Natural killer cell treated with Interleukin-12 subunit alpha and Interleukin-12 subunit beta and Interleukin-15 and Interleukin-18, amount 100 ng/mL, for 72 hours (primary cell): ENCODE results near the gene YPEL4. TPM values are rescaled to one million over a fixed set of nuclear protein-coding genes. Genes with fewer than 3 reads are reported as not detected.

Experiments used
- ATAC-seq, 2 donors: fragments of 150-1000 bp; cut with Tn5 transposase in 1 of 2; sonication (Bioruptor Pico), chemical (Tn5 transposase) in 1 of 2; 2 replicates each; pipeline ENCODE4 v1.10.0; 2021
- DNase-seq: peaks from one replicate; pipeline ENCODE4 v3.0.0; 2022; ENCODE audit warnings: low spot score
- H3K27ac Mint-ChIP-seq, 2 donors: 1 replicate in 1 of 2; 2 replicates in 1 of 2; pipeline ENCODE4 v1.8.0; 2022; ENCODE audit warnings: mixed read lengths in 2 of 2, mild to moderate bottlenecking in 1 of 2, moderate library complexity in 1 of 2
- H3K27me3 Mint-ChIP-seq, 2 donors: 1 replicate in 1 of 2; 2 replicates in 1 of 2; pipeline ENCODE4 v1.8.0; 2022; ENCODE audit warnings: mixed read lengths in 2 of 2
- H3K36me3 Mint-ChIP-seq: one replicate; pipeline ENCODE4 v1.8.0; 2022; ENCODE audit warnings: mixed read lengths
- H3K4me1 Mint-ChIP-seq, 2 donors: 1 replicate in 1 of 2; 2 replicates in 1 of 2; pipeline ENCODE4 v1.8.0; 2022; ENCODE audit warnings: low read depth in 2 of 2, mixed read lengths in 2 of 2, mild to moderate bottlenecking in 1 of 2
- H3K4me3 Mint-ChIP-seq: one replicate; pipeline ENCODE4 v1.8.0; 2022; ENCODE audit warnings: mixed read lengths
- H3K9me3 Mint-ChIP-seq: 2 replicates; pipeline ENCODE4 v1.8.0; 2022; ENCODE audit warnings: mixed read lengths
- total RNA-seq, 2 donors: library from RNA; stranded (reverse); gene quantifications; one replicate each; pipeline ENCODE4 v1.2.3, GENCODE V29; 2022

Gene YPEL4
- total RNA-seq, 2 donors from 2014 or later: not detected

- Mint-ChIP-seq H3K36me3 (no peaks in the 10 kb centered on the region), H3K9me3 (no peaks in the 10 kb centered on the region), H3K4me1 (no peaks in the 10 kb centered on the region), H3K27me3 (peaks cover 7 to 10% of the 10 kb centered on the region in 2 donors), H3K4me3 (no peak overlapping the region), H3K27ac (no peak overlapping the region)
- DNase-seq: no peak
- no peak for ATAC-seq
These were observed 45.2 kb downstream of the YPEL4 start for GRCh38 chr11:57604296-57605027.

GRCh38 chr11:57601297-57601696 lies 48.4 kb downstream of the YPEL4 start:
- DNase-seq (no peak), ATAC-seq (no peak)
- Mint-ChIP-seq H3K27me3 (peaks cover 22 to 24% of the 10 kb centered on the region in 2 donors), H3K4me1 (peaks cover 0 to 3% of the 10 kb centered on the region in 2 donors), H3K36me3 (no peaks in the 10 kb centered on the region), H3K9me3 (no peaks in the 10 kb centered on the region), H3K4me3 (no peak overlapping the region), H3K27ac (no peak overlapping the region)

GRCh38 chr11:57599381-57599780 lies 50.3 kb downstream of the YPEL4 start:
- ATAC-seq (no peak), DNase-seq (no peak)
- Mint-ChIP-seq H3K4me1 (peaks cover 0 to 3% of the 10 kb centered on the region in 2 donors), H3K9me3 (no peaks in the 10 kb centered on the region), H3K27me3 (peaks cover 25 to 33% of the 10 kb centered on the region in 2 donors), H3K27ac (no peak overlapping the region), H3K4me3 (no peak overlapping the region), H3K36me3 (no peaks in the 10 kb centered on the region)

GRCh38 chr11:57598831-57599155 lies 50.9 kb downstream of the YPEL4 start:
- H3K4me1 Mint-ChIP-seq: peaks cover 0 to 3% of the 10 kb centered on the region in 2 donors
- no peaks in the 10 kb centered on the region for H3K36me3 Mint-ChIP-seq
- ATAC-seq: no peak
- no peaks in the 10 kb centered on the region for H3K9me3 Mint-ChIP-seq
- no peak overlapping the region for H3K4me3 Mint-ChIP-seq
- H3K27me3 Mint-ChIP-seq: peaks cover 25 to 39% of the 10 kb centered on the region in 2 donors
- H3K27ac Mint-ChIP-seq: no peak overlapping the region
- no peak for DNase-seq

DNA sequence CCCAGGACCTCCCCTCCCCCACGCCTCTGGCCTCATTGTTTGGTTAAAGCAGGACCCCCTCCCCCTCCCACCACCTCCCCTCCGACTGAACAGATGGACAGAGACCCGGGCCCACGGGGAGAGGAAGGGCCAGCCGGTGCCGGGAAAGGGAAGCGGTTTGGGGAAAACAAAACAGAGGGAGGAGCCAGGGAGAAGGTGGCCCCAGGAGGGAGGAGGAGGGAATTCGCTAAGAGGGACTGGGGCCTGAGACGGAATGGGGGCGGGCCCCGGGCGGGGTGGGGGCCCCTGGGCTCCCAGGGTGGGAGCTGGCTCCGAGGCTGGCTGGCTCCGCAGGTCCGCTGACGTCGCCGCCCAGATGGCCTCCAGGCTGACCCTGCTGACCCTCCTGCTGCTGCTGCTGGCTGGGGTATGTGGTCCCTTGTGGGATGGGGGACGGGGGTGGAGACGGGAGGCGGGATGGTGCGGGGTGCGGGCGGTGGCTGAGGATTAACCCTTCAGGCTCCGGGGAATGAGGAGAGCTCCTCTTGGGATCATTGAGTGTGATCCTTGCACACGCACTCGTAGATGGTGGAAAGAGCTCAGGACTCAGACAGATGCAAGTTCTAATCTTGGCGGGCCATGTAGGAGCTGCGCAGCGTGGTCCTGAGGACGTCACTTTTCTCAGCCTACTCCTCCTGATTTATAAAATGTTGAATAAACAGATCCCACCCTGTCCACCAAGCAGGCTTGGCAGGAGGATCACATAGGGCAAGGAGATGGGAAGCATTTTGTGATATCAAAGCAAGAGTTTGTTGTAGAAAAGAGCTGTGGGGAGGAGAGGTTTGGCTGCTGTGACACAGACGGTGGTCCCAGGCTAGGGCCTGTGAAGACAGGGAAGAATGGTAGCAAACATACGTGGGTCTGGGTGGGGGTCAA lies 51.5 kb downstream of the YPEL4 start:
- H3K4me3 Mint-ChIP-seq: peak overlapping the region; percentile 22
- H3K36me3 Mint-ChIP-seq: no peaks in the 10 kb centered on the region
- ATAC-seq (peak in 1 of 2 donors; percentile 33), DNase-seq (no peak)
- peaks cover 25 to 39% of the 10 kb centered on the region in 2 donors for H3K27me3 Mint-ChIP-seq
- peaks cover 0 to 3% of the 10 kb centered on the region in 2 donors for H3K4me1 Mint-ChIP-seq
- no peaks in the 10 kb centered on the region for H3K9me3 Mint-ChIP-seq
- no peak overlapping the region for H3K27ac Mint-ChIP-seq

- ATAC-seq (no peak), DNase-seq (no peak)
- peak within 1 kb of the TSS; percentile 22 for H3K4me3 Mint-ChIP-seq
- peaks cover 25 to 39% of the 10 kb centered on the region in 2 donors for H3K27me3 Mint-ChIP-seq
- peaks cover 0 to 3% of the 10 kb centered on the region in 2 donors for H3K4me1 Mint-ChIP-seq
- H3K36me3 Mint-ChIP-seq: no peaks in the 10 kb centered on the region
- no peak within 1 kb of the TSS for H3K27ac Mint-ChIP-seq
- H3K9me3 Mint-ChIP-seq: no peaks in the 10 kb centered on the region
These were observed 52.2 kb downstream of the YPEL4 start, which contains the start of gene SERPING1 for GRCh38 chr11:57597461-57597915. TSS of gene SERPING1 (plus strand) at chr11:57597685. CDS start at chr11:57598271, 586 bp downstream.

GRCh38 chr11:57596266-57596885 lies 53.3 kb downstream of the YPEL4 start:
- Mint-ChIP-seq H3K4me1 (peaks cover 0 to 3% of the 10 kb centered on the region in 2 donors), H3K4me3 (no peak overlapping the region), H3K27me3 (peaks cover 25 to 39% of the 10 kb centered on the region in 2 donors)

More at GRCh38 chr11:57596266-57596885, 53.3 kb downstream of the YPEL4 start:
- ATAC-seq (no peak), DNase-seq (no peak)
- Mint-ChIP-seq H3K9me3 (no peaks in the 10 kb centered on the region), H3K27ac (no peak overlapping the region), H3K36me3 (no peaks in the 10 kb centered on the region)

Other genes with a start within 250 kb of the YPEL4 start
- 100 to 1,000 TPM in 1 of 2 donors, 10 to 100 TPM in 1; 86.9 to 308 TPM for gene SLC43A3, start 222.8 kb downstream of the YPEL4 start, total RNA-seq
- not detected for gene RTN4RL2, start 189.4 kb downstream of the YPEL4 start, total RNA-seq
- 10 to 100 TPM in 1 of 2 donors, 1 to 10 TPM in 1; 4.2 to 16.5 TPM for gene SLC43A1, start 134.2 kb downstream of the YPEL4 start, total RNA-seq
- 100 to 1,000 TPM in 1 of 2 donors, 10 to 100 TPM in 1; 77.6 to 131 TPM for gene TIMM10, start 119.2 kb downstream of the YPEL4 start, total RNA-seq
- not detected for gene SMTNL1, start 112.3 kb downstream of the YPEL4 start, total RNA-seq
- 100 to 1,000 TPM in 1 of 2 donors, 10 to 100 TPM in 1; 87.8 to 101 TPM for gene UBE2L6, start 82.2 kb downstream of the YPEL4 start, total RNA-seq
- not detected for gene SERPING1, start 52.2 kb downstream of the YPEL4 start, total RNA-seq
- gene CLP1, start 7.8 kb upstream of the YPEL4 start, total RNA-seq: 10 to 100 TPM; 16.5 to 23.0 TPM
- gene ZDHHC5, start 18.2 kb upstream of the YPEL4 start, total RNA-seq: 10 to 100 TPM; 66.2 to 91.9 TPM
- gene MED19, start 62.3 kb upstream of the YPEL4 start, total RNA-seq: 10 to 100 TPM in 1 of 2 donors, 1 to 10 TPM in 1; 7.0 to 17.0 TPM
- 10 to 100 TPM; 77.3 to 96.9 TPM for gene TMX2, start 62.7 kb upstream of the YPEL4 start, total RNA-seq
- 100 to 1,000 TPM; 141 to 178 TPM for gene SELENOH, start 91.6 kb upstream of the YPEL4 start, total RNA-seq
- not detected for gene BTBD18, start 101.9 kb upstream of the YPEL4 start, total RNA-seq
- 10 to 100 TPM in 1 of 2 donors, 1 to 10 TPM in 1; 9.2 to 10.6 TPM for gene CTNND1, start 111.9 kb upstream of the YPEL4 start, total RNA-seq